PC-9 (cell line): ENCODE data around the gene EGR1. TPM values are rescaled to one million over a fixed set of nuclear protein-coding genes. Genes with fewer than 3 reads are reported as not detected.

Experiments
- BruUV-seq: library from RNA; stranded (reverse); fragments of 400-500 nt; replicated peaks from 2 replicates; lab custom pipeline; 2021; lab: Mats Ljungman, UMichigan
- CTCF ChIA-PET: fragments of 300-600 bp; sonication (Branson Sonifier 250); formaldehyde crosslinking; loops from one replicate; lab custom pipeline; 2022; ENCODE audit warnings: antibody characterized with exemption; lab: Charles Lee
- POLR2A ChIA-PET: fragments of 300-600 bp; sonication (Branson Sonifier 250); formaldehyde crosslinking; loops from one replicate; lab custom pipeline; 2022; ENCODE audit warnings: antibody characterized with exemption; ENCODE audit not compliant: unreplicated experiment; lab: Charles Lee
- DNase-seq, 2 experiments: peaks; one replicate each; pipeline versions ENCODE4 v3.0.0 to v3.0.0-alpha.2; 2015 to 2022; ENCODE audit warnings: mixed read lengths in 1 of 2
- H2AFZ ChIP-seq: fragments of 200-600 bp; sonication (generic); 2 replicates; pipeline ENCODE4 v1.8.1; 2017; ENCODE audit warnings: antibody characterized with exemption
- H3F3A ChIP-seq: fragments of 200-600 bp; sonication (generic); 2 replicates; pipeline ENCODE4 v1.8.1; 2017; ENCODE audit warnings: antibody characterized with exemption, mild to moderate bottlenecking, low read depth; ENCODE audit not compliant: insufficient read depth
- H3K27ac ChIP-seq: fragments of 200-600 bp; sonication (generic); 2 replicates; pipeline ENCODE4 v1.6.1; 2016; ENCODE audit warnings: mixed run types
- H3K27me3 ChIP-seq: fragments of 200-600 bp; sonication (generic); 2 replicates; pipeline ENCODE4 v1.6.1; 2016; ENCODE audit warnings: low read depth, mixed run types; ENCODE audit not compliant: insufficient read depth
- H3K36me3 ChIP-seq: fragments of 200-600 bp; sonication (generic); 2 replicates; pipeline ENCODE4 v1.6.1; 2016; ENCODE audit warnings: low read depth, mixed run types
- H3K4me1 ChIP-seq: fragments of 200-600 bp; sonication (generic); replicated peaks from 2 replicates; pipeline ENCODE4 v1.6.1; 2016; ENCODE audit warnings: mixed run types; ENCODE audit not compliant: insufficient read depth
- H3K4me2 ChIP-seq: fragments of 200-600 bp; sonication (generic); 2 replicates; pipeline ENCODE4 v1.6.1; 2017; ENCODE audit warnings: mixed run types
- H3K4me3 ChIP-seq: fragments of 200-600 bp; sonication (generic); 2 replicates; pipeline ENCODE4 v1.6.1; 2016; ENCODE audit warnings: mixed run types
- H3K79me2 ChIP-seq: fragments of 200-600 bp; sonication (generic); 2 replicates; pipeline ENCODE4 v1.6.1; 2017; ENCODE audit warnings: low read depth, mixed run types
- H3K9me2 ChIP-seq: fragments of 200-600 bp; sonication (generic); 2 replicates; pipeline ENCODE4 v1.8.1; 2017; ENCODE audit warnings: mild to moderate bottlenecking; ENCODE audit not compliant: insufficient read depth
- H3K9me3 ChIP-seq: fragments of 200-600 bp; sonication (generic); 2 replicates; pipeline ENCODE4 v1.8.1; 2016; ENCODE audit warnings: low read depth; ENCODE audit not compliant: insufficient read depth
- H4K20me1 ChIP-seq: fragments of 200-600 bp; sonication (generic); 2 replicates; pipeline ENCODE4 v1.8.1; 2017; ENCODE audit not compliant: insufficient read depth
- CTCF ChIP-seq: fragments of 200-600 bp; sonication (generic); conservative IDR thresholded peaks from 2 replicates; pipeline ENCODE4 v1.6.1; 2017; ENCODE audit warnings: mixed run types, antibody characterized with exemption, mild to moderate bottlenecking, moderate library complexity
- EZH2 ChIP-seq: fragments of 200-600 bp; sonication (generic); IDR thresholded peaks from 2 replicates; pipeline ENCODE4 v1.8.0; 2017; ENCODE audit warnings: antibody characterized with exemption, low read depth
- intact Hi-C: fragments of 100-400 bp; cut with micrococcal nuclease; formaldehyde crosslinking; loops from one replicate; pipeline ENCODE4 v1.10.0; 2022; ENCODE audit not compliant: unreplicated experiment
- total RNA-seq: library from RNA; stranded (reverse); gene quantifications from 2 replicates; pipeline ENCODE4 v1.2.3, GENCODE V29; 2021

EGR1 gene
- total RNA-seq, 1 experiment from 2014 or later: 24.7 TPM

GRCh38 chr5:138508958-138509357, 43.7 kb downstream of the EGR1 start:
- no peaks in the 10 kb centered on the region for H3K27me3 ChIP-seq
- H3K36me3 ChIP-seq: peaks cover 34% of the 10 kb centered on the region
- H4K20me1 ChIP-seq: peaks cover 29% of the 10 kb centered on the region
- H3K79me2 ChIP-seq: no peaks in the 10 kb centered on the region
- no peak overlapping the region for H2AFZ ChIP-seq
- no peaks in the 10 kb centered on the region for H3K4me1 ChIP-seq
- intact Hi-C loops: no loop called here
- H3K9me2 ChIP-seq: no peaks in the 10 kb centered on the region
- no TSS peak for BruUV-seq
- H3K27ac ChIP-seq: no peak overlapping the region
- no peaks in the 10 kb centered on the region for H3K9me3 ChIP-seq
- ChIA-PET POLR2A (no interaction called here), CTCF (no interaction called here)
- TF ChIP-seq CTCF (no peak), EZH2 (no peak)
- H3K4me3 ChIP-seq: no peak overlapping the region
- H3K4me2 ChIP-seq: no peak overlapping the region
- DNase-seq: no peak
- H3F3A ChIP-seq: peaks cover 46% of the 10 kb centered on the region

GRCh38 chr5:138514021-138514420, 48.7 kb downstream of the EGR1 start:
- intact Hi-C loops: no loop called here
- peaks cover 50% of the 10 kb centered on the region for H4K20me1 ChIP-seq
- no peaks in the 10 kb centered on the region for H3K27me3 ChIP-seq
- H3K36me3 ChIP-seq: peaks cover 77% of the 10 kb centered on the region
- peaks cover 38% of the 10 kb centered on the region for H3F3A ChIP-seq
- TF ChIP-seq EZH2: no peak
- TF ChIP-seq CTCF: no peak
- H3K4me2 ChIP-seq: no peak overlapping the region
- DNase-seq: no peak
- no peak overlapping the region for H2AFZ ChIP-seq
- H3K4me1 ChIP-seq: no peaks in the 10 kb centered on the region
- no peaks in the 10 kb centered on the region for H3K9me2 ChIP-seq
- H3K27ac ChIP-seq: no peak overlapping the region
- BruUV-seq: no TSS peak
- ChIA-PET CTCF (interaction anchor here (0.8 kb wide), 1 partner anchor 12 kb away, joined by 5 read pairs; no protein-coding TSS in a partner anchor), POLR2A (no interaction called here)
- peaks cover 25% of the 10 kb centered on the region; the same call in 1 of the 2 replicates for H3K79me2 ChIP-seq
- no peaks in the 10 kb centered on the region for H3K9me3 ChIP-seq
- H3K4me3 ChIP-seq: no peak overlapping the region

- TF ChIP-seq EZH2 (no peak), CTCF (no peak)
- H3K9me3 ChIP-seq: no peaks in the 10 kb centered on the region
- DNase-seq: no peak
- H3F3A ChIP-seq: peaks cover 31% of the 10 kb centered on the region
- no peaks in the 10 kb centered on the region for H3K9me2 ChIP-seq
- no peaks in the 10 kb centered on the region for H3K27me3 ChIP-seq
- no peak overlapping the region for H3K4me2 ChIP-seq
- peaks cover 37% of the 10 kb centered on the region for H3K79me2 ChIP-seq
- ChIA-PET POLR2A (interaction anchor here (0.6 kb wide), 1 partner anchor 137 kb away, joined by 4 read pairs; no protein-coding TSS in a partner anchor), CTCF (no interaction called here)
- peaks cover 63% of the 10 kb centered on the region for H4K20me1 ChIP-seq
- H2AFZ ChIP-seq: no peak overlapping the region
- no peak overlapping the region for H3K4me3 ChIP-seq
- H3K4me1 ChIP-seq: no peaks in the 10 kb centered on the region
- peaks cover 75% of the 10 kb centered on the region for H3K36me3 ChIP-seq
- no peak overlapping the region for H3K27ac ChIP-seq
- no TSS peak for BruUV-seq
- intact Hi-C loops: no loop called here
Observed at GRCh38 chr5:138515556-138516245, 50.4 kb downstream of the EGR1 start.
